Lower leg skin (tissue), 3 donors: ENCODE measurements around the gene CDHR1.

Experiments used
- CTCF ChIP-seq, 3 donors: fragments of 450-650 bp; IDR thresholded peaks; one replicate each; pipeline ENCODE4 v1.5.1; 2016; ENCODE audit warnings: antibody characterized with exemption in 3 of 3, mild to moderate bottlenecking in 3 of 3, moderate library complexity in 2 of 3
- POLR2A ChIP-seq, 2 donors: fragments of 450-650 bp; IDR thresholded peaks; one replicate each; pipeline ENCODE4 v1.6.1; 2016 to 2017; ENCODE audit warnings: antibody characterized with exemption in 2 of 2, mild to moderate bottlenecking in 1 of 2, moderate library complexity in 1 of 2

GRCh38 chr10:84196941-84197340 is 2.6 kb downstream of the CDHR1 start:
- TF ChIP-seq CTCF (IDR thresholded peaks at IDR 0.05) = no peak
- TF ChIP-seq POLR2A (IDR thresholded peaks at IDR 0.05) = no peak
